HCT116 (cell line): ENCODE results near the gene KIF3C. TPM values are rescaled to one million over a fixed set of nuclear protein-coding genes. Genes with fewer than 3 reads are reported as not detected.

ENCODE experiments used
- ATAC-seq: fragments of 200-7000 bp; cut with Tn5 transposase; 2 replicates; pipeline ENCODE4 v1.9.1; 2020; ENCODE audit warnings: mild to moderate bottlenecking, moderate library complexity
- BruUV-seq: library from RNA; stranded (reverse); fragments of 400-500 nt; replicated peaks from 2 replicates; lab custom pipeline; 2021; lab: Mats Ljungman, UMichigan
- CTCF ChIA-PET: fragments of 300-600 bp; sonication (Branson Sonifier 250); formaldehyde crosslinking; loops from one replicate; lab custom pipeline; 2021; ENCODE audit warnings: antibody characterized with exemption; lab: Charles Lee
- POLR2A ChIA-PET: fragments of 300-600, 350-600 bp; sonication (Branson Sonifier 250); formaldehyde crosslinking; loops from one replicate; lab custom pipeline; 2021; ENCODE audit warnings: antibody characterized with exemption; lab: Charles Lee
- RAD21 ChIA-PET, 2 experiments: fragments of 300-600 bp; sonication (Branson Sonifier 250); formaldehyde crosslinking; loops; one replicate each; lab custom pipeline; 2023; ENCODE audit warnings: low total read pairs in 2 of 2; ENCODE audit not compliant: uncharacterized antibody in 2 of 2, unreplicated experiment in 2 of 2, low non-redundant PET in 1 of 2; lab: Charles Lee
- DNase-seq: peaks from one replicate; pipeline ENCODE4 v3.0.0-alpha.2; 2010; ENCODE audit warnings: low read depth, low spot score
- H2AFZ ChIP-seq: fragments of 200-600 bp; shearing (Covaris generic), sonication (generic); 2 replicates; pipeline ENCODE4 v1.6.1; 2017; ENCODE audit warnings: low read depth, mixed run types, mixed read lengths, antibody characterized with exemption, low read length; ENCODE audit not compliant: poor library complexity, severe bottlenecking
- H3K27ac ChIP-seq: 2 replicates; pipeline ENCODE4 v1.5.1; 2012; ENCODE audit warnings: low read depth, low read length
- H3K27me3 ChIP-seq: fragments of 200-600 bp; sonication (generic); 2 replicates; pipeline ENCODE4 v1.6.1; 2016; ENCODE audit warnings: mixed run types, low read length, mixed read lengths; ENCODE audit not compliant: insufficient read depth
- H3K36me3 ChIP-seq, 2 experiments: fragments of 200-500 bp in 1 of 2; fragments of 200-600 bp in 1 of 2; sonication (Bioruptor generic) in 1 of 2; sonication (generic) in 1 of 2; 2 replicates each; pipeline versions ENCODE4 v1.5.1 to v1.6.1; 2014 to 2016; ENCODE audit warnings: low read length in 2 of 2, inconsistent platforms in 1 of 2, mixed read lengths in 1 of 2, mixed run types in 1 of 2; ENCODE audit not compliant: insufficient read depth in 2 of 2, control insufficient read depth in 1 of 2
- H3K4me1 ChIP-seq, 2 experiments: fragments of 200-600 bp in 1 of 2; sonication (generic) in 1 of 2; 2 replicates each; pipeline versions ENCODE4 v1.5.1 to v1.6.1; 2012 to 2017; ENCODE audit warnings: low read length in 2 of 2, inconsistent platforms in 1 of 2, mild to moderate bottlenecking in 1 of 2, mixed read lengths in 1 of 2, mixed run types in 1 of 2, moderate library complexity in 1 of 2; ENCODE audit not compliant: insufficient read depth in 2 of 2, control insufficient read depth in 1 of 2
- H3K4me2 ChIP-seq: fragments of 200-600 bp; sonication (generic); 2 replicates; pipeline ENCODE4 v1.6.1; 2017; ENCODE audit warnings: mixed run types, low read length, mixed read lengths
- H3K4me3 ChIP-seq, 2 experiments: fragments of 200-600 bp in 1 of 2; sonication (generic) in 1 of 2; replicated peaks in 1 of 2; 2 replicates each; pipeline ENCODE4 v1.5.1; 2011 to 2016; ENCODE audit warnings: low read length in 2 of 2, control low read depth in 1 of 2, low read depth in 1 of 2, mild to moderate bottlenecking in 1 of 2, mixed read lengths in 1 of 2, mixed run types in 1 of 2
- H3K79me2 ChIP-seq: fragments of 200-600 bp; sonication (generic); 2 replicates; pipeline ENCODE4 v1.6.1; 2017; ENCODE audit warnings: mild to moderate bottlenecking, mixed run types, low read length, moderate library complexity, mixed read lengths; ENCODE audit not compliant: insufficient read depth
- H3K9ac ChIP-seq: fragments of 200-600 bp; sonication (generic); 2 replicates; pipeline ENCODE4 v1.6.1; 2016; ENCODE audit warnings: low read length, mixed read lengths
- H3K9me2 ChIP-seq: fragments of 200-600 bp; sonication (generic), shearing (Covaris generic); 2 replicates; pipeline ENCODE4 v1.6.1; 2017; ENCODE audit warnings: mixed run types, mild to moderate bottlenecking, moderate library complexity; ENCODE audit not compliant: insufficient read depth
- H3K9me3 ChIP-seq, 2 experiments: fragments of 200-500 bp in 1 of 2; fragments of 200-600 bp in 1 of 2; sonication (Bioruptor generic) in 1 of 2; sonication (generic) in 1 of 2; 2 replicates each; pipeline ENCODE4 v1.6.1; 2014 to 2017; ENCODE audit warnings: low read length in 2 of 2, mixed read lengths in 2 of 2, inconsistent platforms in 1 of 2, low read depth in 1 of 2, mild to moderate bottlenecking in 1 of 2, mixed run types in 1 of 2, moderate library complexity in 1 of 2; ENCODE audit not compliant: control insufficient read depth in 1 of 2, insufficient read depth in 1 of 2
- H4K20me1 ChIP-seq: fragments of 200-600 bp; sonication (generic), shearing (Covaris generic); 2 replicates; pipeline ENCODE4 v1.6.1; 2017; ENCODE audit warnings: mixed run types, mild to moderate bottlenecking, moderate library complexity; ENCODE audit not compliant: insufficient read depth
- CEBPB ChIP-seq: IDR thresholded peaks from 2 replicates; pipeline ENCODE4 v1.6.1; 2012; ENCODE audit warnings: low read depth
- EGR1 ChIP-seq: IDR thresholded peaks from 2 replicates; pipeline ENCODE4 v1.6.1; 2012; ENCODE audit warnings: low read depth
- EZH2 ChIP-seq: fragments of 200-600 bp; sonication (generic); IDR thresholded peaks from 2 replicates; pipeline ENCODE4 v1.6.1; 2017; ENCODE audit warnings: antibody characterized with exemption, mixed run types
- FOSL1 ChIP-seq: IDR thresholded peaks from 2 replicates; pipeline ENCODE4 v1.6.1; 2012; ENCODE audit warnings: low read depth
- JUND ChIP-seq: IDR thresholded peaks from 2 replicates; pipeline ENCODE4 v1.6.1; 2012
- POLR2A ChIP-seq: IDR thresholded peaks from 2 replicates; pipeline ENCODE4 v1.7.0; 2011; ENCODE audit warnings: borderline replicate concordance; ENCODE audit not compliant: insufficient read depth, insufficient read length; ENCODE audit errors: extremely low read depth
- RAD21 ChIP-seq: IDR thresholded peaks from 2 replicates; pipeline ENCODE4 v1.6.1; 2012; ENCODE audit warnings: low read depth, mild to moderate bottlenecking
- SIN3A ChIP-seq: IDR thresholded peaks from 2 replicates; pipeline ENCODE4 v1.6.1; 2012; ENCODE audit warnings: low read depth
- SRF ChIP-seq: IDR thresholded peaks from 2 replicates; pipeline ENCODE4 v1.6.1; 2012; ENCODE audit warnings: low read depth
- TCF7L2 ChIP-seq: IDR thresholded peaks from 2 replicates; pipeline ENCODE4 v1.7.0; 2011; ENCODE audit warnings: borderline replicate concordance, inconsistent platforms; ENCODE audit not compliant: insufficient read depth, insufficient read length; ENCODE audit errors: extremely low read depth
- ZFX ChIP-seq: fragments of 450-650 bp; IDR thresholded peaks from 2 replicates; pipeline ENCODE4 v1.6.1; 2017
- ZNF274 ChIP-seq: fragments of 200-500 bp; sonication (Bioruptor generic); IDR thresholded peaks from 2 replicates; pipeline ENCODE4 v1.6.1; 2014; ENCODE audit warnings: mild to moderate bottlenecking, low read depth, low read length, inconsistent platforms
- intact Hi-C: fragments of 100-400 bp; cut with micrococcal nuclease; formaldehyde crosslinking; loops from 2 replicates; pipeline ENCODE4 v1.10.0; 2022
- total RNA-seq: library from RNA; stranded (reverse); gene quantifications from one replicate; pipeline ENCODE4 v1.2.1, GENCODE V29; 2021; ENCODE audit not compliant: unreplicated experiment
- TF ChIP-seq, protein P1 (sequence below): IDR thresholded peaks from 2 replicates; pipeline ENCODE4 v1.6.1; 2012
- TF ChIP-seq, protein P2 (sequence below), 3 experiments: fragments of 200-600 bp in 1 of 3; sonication (generic) in 1 of 3; IDR thresholded peaks in 2 of 3; conservative IDR thresholded peaks in 1 of 3; 2 replicates each; pipeline ENCODE4 v1.5.1; 2012 to 2017; ENCODE audit warnings: low read depth in 2 of 3, low read length in 2 of 3, antibody characterized with exemption in 1 of 3, borderline replicate concordance in 1 of 3, control low read depth in 1 of 3, mild to moderate bottlenecking in 1 of 3, mixed read lengths in 1 of 3, mixed run types in 1 of 3, moderate library complexity in 1 of 3; ENCODE audit not compliant: insufficient read depth in 1 of 3
- TF ChIP-seq, protein P3 (sequence below): IDR thresholded peaks from 2 replicates; pipeline ENCODE4 v1.6.1; 2012

KIF3C gene
- total RNA-seq, 1 experiment from 2014 or later = 5.4 TPM

DNA sequence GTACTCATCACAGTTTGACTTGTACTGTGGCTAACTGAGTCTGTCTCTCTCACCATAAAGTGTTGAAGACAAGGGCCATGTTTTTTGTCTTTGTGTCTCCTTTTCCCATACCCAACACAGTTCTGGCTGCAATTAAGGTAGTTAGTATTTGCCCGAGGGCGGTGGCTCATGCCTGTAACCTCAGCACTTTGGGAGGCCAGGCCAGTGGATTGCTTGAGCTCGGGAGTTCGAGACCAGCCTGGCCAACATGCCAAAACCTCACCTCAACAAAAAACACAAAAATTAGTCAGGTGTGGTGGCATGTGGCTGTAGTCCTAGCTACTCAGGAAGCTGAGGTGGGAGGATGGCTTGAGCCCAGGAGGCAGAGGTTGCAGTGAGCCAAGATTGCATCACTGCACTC is 6.9 kb upstream of the KIF3C start:
- DNase-seq (no peak), ATAC-seq (no peak)
- H3K79me2 ChIP-seq = no peaks in the 10 kb centered on the region
- H3K36me3 ChIP-seq = no peaks in the 10 kb centered on the region
- no peak overlapping the region for H3K9ac ChIP-seq
- no peak overlapping the region for H2AFZ ChIP-seq
- H3K4me3 ChIP-seq = no peak overlapping the region
- peaks cover 5 to 7% of the 10 kb centered on the region in 2 experiments; a peak in 2 of 4 replicates for H3K4me1 ChIP-seq
- no peaks in the 10 kb centered on the region for H4K20me1 ChIP-seq
- H3K9me3 ChIP-seq = no peaks in the 10 kb centered on the region
- H3K27ac ChIP-seq = no peak overlapping the region
- no peaks in the 10 kb centered on the region for H3K27me3 ChIP-seq
- no peaks in the 10 kb centered on the region for H3K9me2 ChIP-seq
- intact Hi-C loops = no loop called here
- ChIA-PET POLR2A (no interaction called here), CTCF (no interaction called here), RAD21 (interaction anchor here in 1 of 2 experiments (0.6 kb wide), 1 partner anchor 146 kb away, joined by 4 read pairs; no protein-coding TSS in a partner anchor)
- BruUV-seq = no TSS peak
- no peak overlapping the region for H3K4me2 ChIP-seq
- TF ChIP-seq ZFX = no peak

DNA sequence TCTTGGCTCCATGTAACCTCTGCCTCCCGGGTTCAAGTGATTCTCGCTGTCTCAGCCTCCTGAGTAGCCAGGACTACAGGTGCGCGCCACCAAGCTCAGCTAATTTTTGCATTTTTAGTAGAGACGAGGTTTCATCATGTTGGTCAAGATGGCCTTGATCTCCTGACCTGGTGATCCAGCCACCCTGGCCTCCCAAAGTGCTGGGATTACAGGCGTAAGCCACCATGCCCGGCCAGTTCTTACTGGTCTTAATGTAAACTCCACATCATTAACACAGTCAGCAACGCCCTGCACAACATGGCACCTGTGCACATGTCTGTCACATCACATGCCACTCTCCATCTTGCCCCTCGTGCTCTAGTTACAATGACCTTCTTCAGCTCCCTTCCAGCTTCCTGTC is 5.8 kb upstream of the KIF3C start:
- CTCF ChIA-PET = no interaction called here
- POLR2A ChIA-PET = no interaction called here
- ATAC-seq (no peak), DNase-seq (no peak)
- RAD21 ChIA-PET = no interaction called here
- intact Hi-C loops = no loop called here
- H3K79me2 ChIP-seq = no peaks in the 10 kb centered on the region
- no peaks in the 10 kb centered on the region for H3K27me3 ChIP-seq
- H3K4me1 ChIP-seq = peaks cover 5 to 7% of the 10 kb centered on the region in 2 experiments; a peak in 2 of 4 replicates
- BruUV-seq = no TSS peak
- no peaks in the 10 kb centered on the region for H3K36me3 ChIP-seq
- H3K9me2 ChIP-seq = no peaks in the 10 kb centered on the region
- H3K4me2 ChIP-seq = no peak overlapping the region
- no peak overlapping the region for H3K9ac ChIP-seq
- H3K9me3 ChIP-seq = no peaks in the 10 kb centered on the region
- no peaks in the 10 kb centered on the region for H4K20me1 ChIP-seq
- H3K27ac ChIP-seq = no peak overlapping the region
- H3K4me3 ChIP-seq = no peak overlapping the region
- no peak overlapping the region for H2AFZ ChIP-seq
- TF ChIP-seq TCF7L2 = no peak
- TF ChIP-seq SRF = no peak
- no peak for TF ChIP-seq SIN3A
- TF ChIP-seq, protein P1, sequence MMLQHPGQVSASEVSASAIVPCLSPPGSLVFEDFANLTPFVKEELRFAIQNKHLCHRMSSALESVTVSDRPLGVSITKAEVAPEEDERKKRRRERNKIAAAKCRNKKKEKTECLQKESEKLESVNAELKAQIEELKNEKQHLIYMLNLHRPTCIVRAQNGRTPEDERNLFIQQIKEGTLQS = no peak
- TF ChIP-seq, protein P2, sequence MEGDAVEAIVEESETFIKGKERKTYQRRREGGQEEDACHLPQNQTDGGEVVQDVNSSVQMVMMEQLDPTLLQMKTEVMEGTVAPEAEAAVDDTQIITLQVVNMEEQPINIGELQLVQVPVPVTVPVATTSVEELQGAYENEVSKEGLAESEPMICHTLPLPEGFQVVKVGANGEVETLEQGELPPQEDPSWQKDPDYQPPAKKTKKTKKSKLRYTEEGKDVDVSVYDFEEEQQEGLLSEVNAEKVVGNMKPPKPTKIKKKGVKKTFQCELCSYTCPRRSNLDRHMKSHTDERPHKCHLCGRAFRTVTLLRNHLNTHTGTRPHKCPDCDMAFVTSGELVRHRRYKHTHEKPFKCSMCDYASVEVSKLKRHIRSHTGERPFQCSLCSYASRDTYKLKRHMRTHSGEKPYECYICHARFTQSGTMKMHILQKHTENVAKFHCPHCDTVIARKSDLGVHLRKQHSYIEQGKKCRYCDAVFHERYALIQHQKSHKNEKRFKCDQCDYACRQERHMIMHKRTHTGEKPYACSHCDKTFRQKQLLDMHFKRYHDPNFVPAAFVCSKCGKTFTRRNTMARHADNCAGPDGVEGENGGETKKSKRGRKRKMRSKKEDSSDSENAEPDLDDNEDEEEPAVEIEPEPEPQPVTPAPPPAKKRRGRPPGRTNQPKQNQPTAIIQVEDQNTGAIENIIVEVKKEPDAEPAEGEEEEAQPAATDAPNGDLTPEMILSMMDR (IDR thresholded peaks at IDR 0.05 in 2 of 3, conservative IDR thresholded peaks at IDR 0.05 in 1 of 3; ENCODE audit: borderline replicate concordance in 1 of 3, insufficient read depth in 1 of 3, low read depth in 2 of 3, low read length in 2 of 3) = no peak
- no peak for TF ChIP-seq EGR1
- TF ChIP-seq EZH2 = no peak
- no peak for TF ChIP-seq RAD21
- TF ChIP-seq CEBPB = no peak
- TF ChIP-seq, protein P3, sequence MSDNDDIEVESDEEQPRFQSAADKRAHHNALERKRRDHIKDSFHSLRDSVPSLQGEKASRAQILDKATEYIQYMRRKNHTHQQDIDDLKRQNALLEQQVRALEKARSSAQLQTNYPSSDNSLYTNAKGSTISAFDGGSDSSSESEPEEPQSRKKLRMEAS = no peak
- TF ChIP-seq FOSL1 = no peak
- no peak for TF ChIP-seq JUND
- no peak for TF ChIP-seq ZNF274
- TF ChIP-seq ZFX = no peak
- no peak for TF ChIP-seq POLR2A
